OCI-LY3 (cell line): ENCODE measurements around the gene PLXNC1.

Source experiments
- EZH2phosphoT487 ChIP-seq: fragments of 200-600 bp; shearing (Covaris generic); IDR thresholded peaks from 2 replicates; pipeline ENCODE4 v1.6.1; 2018; ENCODE audit warnings: antibody characterized with exemption, mixed run types, low read depth
- TF ChIP-seq, protein P1 (sequence below): fragments of 200-600, 300-600 bp; sonication (generic); IDR thresholded peaks from 2 replicates; pipeline ENCODE4 v1.5.1; 2014; ENCODE audit warnings: antibody characterized with exemption, low read length, low read depth

DNA sequence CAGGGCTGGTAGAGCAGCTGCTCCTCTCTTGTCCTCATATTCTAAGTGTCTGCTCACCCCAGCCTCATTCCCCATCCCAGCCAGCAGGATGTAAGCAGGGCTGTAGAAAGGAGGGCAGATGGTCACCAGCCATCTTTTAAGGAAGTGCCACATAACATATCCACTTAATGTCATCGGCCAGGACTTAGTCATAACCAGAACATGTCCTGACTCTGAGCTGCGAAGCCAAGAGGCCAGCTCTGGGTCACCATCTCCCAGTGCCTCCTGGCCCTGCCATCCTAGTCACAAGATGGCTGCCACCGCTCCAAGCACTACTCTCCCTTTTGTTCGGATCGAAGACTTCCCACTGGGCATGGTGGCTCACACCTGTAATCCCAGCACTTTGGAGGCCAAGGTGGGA lies 123.9 kb downstream of the PLXNC1 start:
- TF ChIP-seq, protein P1, sequence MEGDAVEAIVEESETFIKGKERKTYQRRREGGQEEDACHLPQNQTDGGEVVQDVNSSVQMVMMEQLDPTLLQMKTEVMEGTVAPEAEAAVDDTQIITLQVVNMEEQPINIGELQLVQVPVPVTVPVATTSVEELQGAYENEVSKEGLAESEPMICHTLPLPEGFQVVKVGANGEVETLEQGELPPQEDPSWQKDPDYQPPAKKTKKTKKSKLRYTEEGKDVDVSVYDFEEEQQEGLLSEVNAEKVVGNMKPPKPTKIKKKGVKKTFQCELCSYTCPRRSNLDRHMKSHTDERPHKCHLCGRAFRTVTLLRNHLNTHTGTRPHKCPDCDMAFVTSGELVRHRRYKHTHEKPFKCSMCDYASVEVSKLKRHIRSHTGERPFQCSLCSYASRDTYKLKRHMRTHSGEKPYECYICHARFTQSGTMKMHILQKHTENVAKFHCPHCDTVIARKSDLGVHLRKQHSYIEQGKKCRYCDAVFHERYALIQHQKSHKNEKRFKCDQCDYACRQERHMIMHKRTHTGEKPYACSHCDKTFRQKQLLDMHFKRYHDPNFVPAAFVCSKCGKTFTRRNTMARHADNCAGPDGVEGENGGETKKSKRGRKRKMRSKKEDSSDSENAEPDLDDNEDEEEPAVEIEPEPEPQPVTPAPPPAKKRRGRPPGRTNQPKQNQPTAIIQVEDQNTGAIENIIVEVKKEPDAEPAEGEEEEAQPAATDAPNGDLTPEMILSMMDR: no peak
- TF ChIP-seq EZH2phosphoT487: no peak
